Fibroblast of skin of left biceps (primary cell): ENCODE results near the gene MYL2.

Source experiments
- DNase-seq, 2 experiments: peaks; one replicate each; pipeline ENCODE4 v3.0.0-alpha.2; 2013; ENCODE audit warnings: low read depth in 2 of 2

Gene MYL2

DNA sequence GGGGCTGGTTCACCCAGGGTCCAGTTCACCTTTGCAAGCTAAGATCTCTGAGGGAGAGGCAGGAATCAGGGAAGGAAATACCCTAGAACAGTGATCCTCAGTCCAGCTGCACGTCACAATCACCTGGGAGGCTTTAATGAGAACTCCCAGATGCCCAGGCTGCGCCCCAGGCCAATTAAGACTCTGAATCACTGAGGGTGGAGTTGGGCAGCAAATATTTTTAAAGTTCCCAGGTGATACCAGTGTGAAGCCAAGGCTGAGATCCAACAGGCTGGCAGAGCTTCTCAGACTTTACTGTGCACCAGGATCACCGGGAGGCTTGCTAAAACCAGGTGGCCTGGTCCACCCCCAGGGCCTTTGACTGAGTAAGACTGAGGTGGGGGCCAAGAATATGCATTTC, 23.8 kb downstream of the MYL2 start:
- no peak for DNase-seq

DNA sequence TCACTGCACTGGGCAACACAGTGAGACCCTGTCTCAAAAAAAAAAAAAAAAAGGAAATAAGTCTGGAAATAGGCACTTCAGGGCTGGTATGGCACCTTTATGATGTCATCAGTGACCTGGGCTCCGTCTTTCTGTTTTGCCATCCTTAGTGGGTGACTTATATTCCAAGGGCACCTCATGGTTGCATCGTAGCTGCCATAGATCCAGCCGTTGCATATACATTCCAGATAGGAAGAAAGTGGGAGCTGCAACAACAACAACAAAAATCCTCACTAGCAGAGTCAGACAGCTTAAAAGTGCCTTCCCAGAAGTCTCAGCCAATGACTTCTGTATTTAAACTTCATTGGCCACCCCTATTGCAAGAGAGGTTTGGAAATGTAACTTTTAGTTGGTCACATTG, 26.4 kb downstream of the MYL2 start:
- no peak for DNase-seq

DNA sequence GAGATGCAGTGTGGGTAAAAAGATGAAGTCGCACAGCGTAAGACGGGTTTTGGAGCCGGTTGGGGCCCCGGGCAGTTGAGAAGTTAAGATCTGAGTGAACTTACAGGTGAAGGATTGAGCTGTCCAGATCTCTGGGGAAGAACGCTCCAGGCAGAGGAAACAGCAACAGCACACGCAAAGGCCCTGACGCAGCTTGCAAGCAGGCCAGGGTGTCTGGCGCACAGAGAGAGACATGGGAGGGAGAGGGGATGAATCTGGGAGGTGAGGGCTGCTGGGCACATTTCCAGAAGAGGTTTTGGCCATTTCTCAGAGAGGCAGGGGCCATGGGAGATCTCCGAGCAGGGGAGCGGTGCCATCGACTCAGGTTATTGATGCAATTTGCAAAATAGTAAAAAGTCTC, 31.0 kb downstream of the MYL2 start:
- DNase-seq = no peak

DNA sequence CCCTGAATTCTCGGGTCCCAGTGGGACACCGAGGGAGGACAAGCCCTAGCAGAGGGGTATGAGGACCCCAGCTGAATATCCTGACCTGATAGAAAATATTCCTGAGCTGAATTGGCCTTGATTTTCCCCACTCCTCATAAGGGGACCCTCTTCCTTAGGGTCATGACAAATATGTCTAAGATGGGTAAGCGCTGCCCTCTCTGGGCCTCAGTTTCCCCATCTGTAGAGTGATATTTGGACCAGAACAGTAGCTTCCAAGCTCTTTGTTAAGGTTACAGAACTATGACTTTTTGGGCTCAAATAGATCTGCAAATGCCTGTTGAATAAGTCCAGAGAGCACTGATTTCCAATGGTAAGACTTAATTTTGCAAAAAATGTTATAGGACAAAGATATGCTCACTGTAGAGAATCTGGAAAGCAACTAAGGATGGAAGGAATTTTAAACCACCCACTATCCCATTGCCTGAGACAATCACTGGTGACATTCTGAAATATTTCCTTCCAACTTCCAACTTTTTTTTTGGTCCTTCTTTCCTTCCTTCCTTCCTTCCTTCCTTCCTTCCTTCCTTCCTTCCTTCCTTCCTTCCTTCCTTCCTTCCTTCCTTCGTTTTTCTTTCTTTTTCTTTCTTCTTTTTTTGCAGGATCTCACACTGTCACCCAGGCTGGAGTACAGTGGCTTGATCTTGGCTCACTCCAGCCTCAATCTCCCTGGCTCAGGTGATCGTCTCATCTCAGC, 32.0 kb downstream of the MYL2 start:
- DNase-seq = no peak

DNA sequence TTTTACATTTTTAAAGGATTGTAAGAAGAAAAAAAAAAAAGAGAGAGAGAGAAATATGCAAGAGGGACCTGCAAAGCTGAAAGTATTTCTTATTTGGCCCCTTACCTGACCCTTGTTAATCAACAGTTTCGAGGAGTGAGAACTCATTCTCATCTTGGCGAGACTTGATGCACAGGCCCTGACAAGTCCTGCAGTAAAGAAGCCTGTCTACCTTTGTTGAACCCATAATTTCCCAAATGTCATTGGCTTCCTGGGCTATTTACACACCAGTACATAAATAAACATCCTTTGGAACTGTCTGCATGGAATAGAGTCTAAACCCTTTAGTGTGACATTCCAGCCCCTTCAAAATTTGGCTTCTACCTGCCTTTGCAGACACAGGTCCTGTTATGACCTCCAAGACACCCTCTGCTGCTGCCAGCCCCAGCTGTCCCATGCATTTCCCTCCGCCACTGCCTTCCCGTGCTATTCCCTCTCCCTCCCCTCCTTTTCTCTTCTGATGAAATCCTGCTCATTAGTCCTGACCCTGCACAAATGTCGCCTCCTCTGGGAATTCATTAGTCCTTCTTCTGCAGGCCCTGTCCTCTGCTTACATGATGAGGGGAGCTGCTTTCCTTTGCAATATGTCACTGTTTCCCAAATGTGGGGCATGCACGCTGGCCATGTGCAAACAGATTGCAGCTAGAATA, 35.1 kb downstream of the MYL2 start:
- DNase-seq = no peak

DNA sequence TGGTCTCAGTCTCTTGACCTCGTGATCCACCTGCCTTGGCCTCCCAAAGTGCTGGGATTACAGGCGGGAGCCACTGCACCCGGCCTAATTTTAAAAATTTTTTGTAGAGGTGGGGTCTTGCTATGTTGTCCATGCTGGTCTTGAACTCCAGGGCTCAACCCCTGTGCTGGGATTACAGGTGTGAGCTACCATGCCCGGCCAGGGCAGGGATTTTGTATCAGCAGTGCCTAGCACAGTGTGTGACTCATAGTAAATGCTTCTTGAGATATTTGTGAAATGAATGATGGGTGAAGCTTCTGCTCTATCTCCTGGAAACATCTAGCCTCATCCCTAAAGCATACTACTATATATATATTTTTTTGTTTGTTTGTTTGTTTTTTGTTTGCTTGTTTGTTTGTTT, 37.1 kb downstream of the MYL2 start:
- DNase-seq = no peak

DNA sequence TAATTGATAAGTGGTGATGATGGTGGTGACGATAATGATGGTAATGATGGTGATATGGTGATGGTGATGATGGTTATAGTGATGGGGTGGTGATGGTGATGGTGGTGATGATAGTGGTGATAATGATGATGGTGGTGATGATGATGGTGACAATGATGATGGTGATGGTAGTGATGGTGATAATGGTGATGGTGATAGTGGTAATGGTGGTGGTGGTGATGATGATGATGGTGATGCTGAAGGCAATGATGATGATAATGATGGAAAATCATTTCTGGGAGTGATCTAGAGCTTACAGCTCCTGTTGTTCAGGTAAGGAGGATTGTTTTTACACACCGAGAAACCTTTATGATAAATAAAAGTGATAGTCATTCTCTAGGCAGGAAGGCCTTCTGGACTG, 39.7 kb downstream of the MYL2 start:
- DNase-seq = no peak

DNA sequence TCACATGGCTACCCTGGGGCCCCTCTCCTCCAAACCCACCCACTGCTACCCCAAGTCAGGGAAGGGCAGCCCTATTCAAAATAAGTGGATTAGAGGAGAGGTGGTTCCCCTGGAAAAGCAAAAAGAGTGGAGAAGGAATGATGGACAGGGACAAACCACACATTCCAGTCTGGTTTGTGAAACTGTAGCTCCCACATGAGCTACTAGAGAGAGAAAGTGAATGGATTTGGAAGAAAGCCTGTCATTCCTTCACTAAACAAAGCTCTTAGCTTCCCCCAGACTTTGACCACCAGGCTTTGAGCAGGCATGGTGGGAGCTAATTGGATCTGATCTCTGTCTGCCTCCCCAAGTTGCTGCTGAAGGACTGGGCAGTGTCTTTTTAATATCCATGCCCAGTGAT, 45.6 kb downstream of the MYL2 start:
- DNase-seq = no peak

DNA sequence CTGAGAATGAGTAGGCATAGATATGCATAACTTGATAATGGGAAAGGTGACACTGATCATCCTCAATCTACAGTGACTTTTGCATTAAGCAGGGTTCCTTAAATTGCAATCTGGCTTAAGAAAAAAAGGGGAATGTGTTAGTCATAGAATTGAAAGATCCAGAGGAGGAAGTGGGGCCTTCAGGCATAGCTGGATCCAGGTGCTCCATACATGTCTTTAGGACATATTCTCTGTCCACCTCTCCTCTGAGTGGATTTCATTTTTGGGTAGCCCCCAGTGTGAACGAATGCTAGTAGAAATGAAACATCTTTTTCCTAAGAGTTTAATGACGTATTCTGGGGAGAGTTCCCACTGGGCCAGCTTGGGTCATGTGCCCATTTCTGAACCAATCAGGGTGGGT, 46.0 kb downstream of the MYL2 start:
- DNase-seq = no peak

DNA sequence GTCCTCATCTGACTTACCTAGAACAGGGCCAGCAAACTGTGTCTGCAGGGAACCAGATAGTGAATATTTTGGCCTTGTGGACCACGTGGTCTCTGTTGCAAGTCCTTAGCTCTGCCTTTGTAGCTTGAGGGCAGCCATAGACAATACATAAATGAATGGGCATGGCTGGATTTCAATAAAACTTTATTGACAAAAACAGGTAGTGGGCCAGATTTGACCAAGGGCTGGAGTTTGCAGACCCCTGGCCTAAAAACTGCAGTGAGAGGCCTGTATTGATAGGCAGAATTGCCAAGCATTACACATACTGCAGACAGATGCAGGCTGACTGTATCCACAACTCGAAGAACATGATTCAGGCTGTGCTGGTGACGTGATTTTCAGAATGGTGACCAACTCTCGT, 48.3 kb downstream of the MYL2 start:
- no peak for DNase-seq

DNA sequence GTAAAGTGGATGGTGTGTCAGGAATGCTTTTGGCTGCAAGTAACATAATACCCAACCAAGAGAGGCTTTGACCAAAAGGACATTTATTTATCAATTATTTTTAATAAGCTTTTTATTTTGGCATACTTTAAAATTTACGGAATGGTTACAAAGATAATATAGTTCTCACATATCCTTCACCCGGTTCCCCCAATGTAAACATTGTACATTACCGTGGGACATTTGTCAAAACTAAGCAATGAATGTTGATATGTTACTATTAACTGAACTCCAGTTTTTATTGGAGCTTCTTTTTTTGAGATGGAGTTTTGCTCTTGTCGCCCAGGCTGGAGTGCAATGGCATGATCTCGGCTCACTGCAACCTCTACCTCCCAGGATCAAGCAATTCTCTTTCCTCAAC, 50.6 kb downstream of the MYL2 start:
- no peak for DNase-seq

DNA sequence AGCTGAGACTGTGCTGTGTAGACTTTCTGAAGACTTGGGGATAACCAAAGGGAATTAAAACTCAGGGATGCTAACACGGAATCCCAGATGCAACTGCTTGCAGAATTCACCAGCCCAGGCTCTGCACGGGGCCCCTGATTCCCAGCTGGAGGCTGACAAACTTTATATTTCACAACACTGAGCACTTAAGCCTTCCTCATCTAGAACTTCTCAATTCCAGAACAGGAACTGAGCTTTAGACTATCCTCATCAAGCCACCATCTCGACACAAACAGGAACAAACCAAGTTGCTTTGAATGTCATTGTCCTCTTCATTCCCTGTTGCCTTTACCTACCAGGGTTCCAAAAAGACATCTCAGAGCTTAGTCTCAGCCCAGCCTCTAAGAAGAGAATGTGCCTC, 51.4 kb downstream of the MYL2 start:
- no peak for DNase-seq

DNA sequence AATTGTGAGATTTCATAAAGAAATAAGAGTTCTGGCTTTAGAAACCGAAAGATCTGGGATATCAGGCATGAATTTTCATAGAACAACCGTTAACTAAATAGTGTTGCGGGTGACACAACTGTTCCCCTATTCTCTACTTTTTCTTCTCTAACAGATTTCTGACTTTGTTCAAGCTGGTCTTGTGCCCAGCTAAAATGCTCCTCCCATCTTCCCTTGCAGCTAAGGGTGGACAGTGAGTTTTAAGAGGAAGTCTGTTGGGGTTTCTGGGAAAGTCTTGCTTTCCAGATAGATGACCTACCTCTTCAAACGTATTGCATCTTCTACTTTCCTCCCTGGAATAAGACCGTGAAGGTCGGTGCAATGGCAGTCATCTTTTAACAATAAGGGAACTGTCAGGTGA, 54.9 kb downstream of the MYL2 start:
- DNase-seq = no peak

DNA sequence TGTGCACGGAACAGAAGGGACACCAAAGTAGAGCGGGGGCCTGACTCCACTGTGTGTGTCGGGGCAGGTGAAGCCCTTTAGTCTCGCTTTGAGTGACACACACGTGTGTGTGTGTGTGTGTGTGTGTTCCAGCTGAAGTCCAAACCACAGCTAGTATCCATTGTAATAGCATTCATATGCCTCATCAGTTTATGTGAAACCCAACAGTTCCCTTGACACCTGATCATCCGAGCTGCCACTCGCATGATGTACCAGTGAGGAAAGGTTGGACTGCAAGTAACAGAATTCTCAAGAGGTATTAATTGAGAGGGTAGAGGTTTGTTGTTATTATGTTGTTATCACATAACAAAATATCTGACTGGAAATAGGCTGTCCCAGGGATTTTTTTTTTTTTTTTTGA, 57.2 kb downstream of the MYL2 start:
- DNase-seq = no peak

DNA sequence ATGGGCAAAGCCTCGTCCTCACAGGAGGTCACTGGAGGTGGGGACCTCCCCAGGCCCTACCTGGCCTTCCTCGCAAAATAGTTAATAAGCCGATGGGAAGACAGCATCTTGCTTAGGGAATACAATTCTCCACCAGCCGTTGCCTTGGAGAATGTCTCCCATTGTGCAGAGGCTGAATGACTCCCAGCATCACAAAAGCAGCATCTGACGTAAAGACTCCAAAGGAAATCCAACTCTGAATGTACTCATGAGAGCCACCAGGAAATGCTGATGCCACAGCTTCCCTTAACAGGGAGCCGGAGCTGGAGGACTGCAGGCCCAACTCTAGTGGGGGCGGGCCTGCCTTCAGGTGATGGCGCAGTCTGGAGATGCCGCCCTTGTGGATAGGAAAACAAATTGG, 58.0 kb downstream of the MYL2 start:
- no peak for DNase-seq

DNA sequence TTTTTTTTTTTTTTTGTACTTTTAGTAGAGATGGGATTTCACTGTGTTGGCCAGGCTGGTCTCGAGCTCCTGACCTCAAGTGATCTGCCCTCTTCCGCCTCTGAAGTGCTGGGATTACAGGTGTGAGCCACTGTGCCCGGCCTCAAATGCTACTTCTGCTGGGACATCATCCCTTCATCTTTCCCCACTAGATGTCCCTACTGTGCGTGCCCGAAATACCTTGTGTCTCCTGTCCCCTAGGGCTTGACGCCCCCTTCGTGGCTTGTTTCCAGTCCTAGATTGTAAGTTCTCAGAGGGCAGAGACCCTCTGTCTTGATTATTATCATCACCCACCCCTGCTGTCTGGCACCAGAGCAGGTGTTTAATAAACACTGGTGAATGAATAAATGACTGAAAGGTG, 58.6 kb downstream of the MYL2 start:
- no peak for DNase-seq
